ENCODE measurements around the gene CENPP.

DNA sequence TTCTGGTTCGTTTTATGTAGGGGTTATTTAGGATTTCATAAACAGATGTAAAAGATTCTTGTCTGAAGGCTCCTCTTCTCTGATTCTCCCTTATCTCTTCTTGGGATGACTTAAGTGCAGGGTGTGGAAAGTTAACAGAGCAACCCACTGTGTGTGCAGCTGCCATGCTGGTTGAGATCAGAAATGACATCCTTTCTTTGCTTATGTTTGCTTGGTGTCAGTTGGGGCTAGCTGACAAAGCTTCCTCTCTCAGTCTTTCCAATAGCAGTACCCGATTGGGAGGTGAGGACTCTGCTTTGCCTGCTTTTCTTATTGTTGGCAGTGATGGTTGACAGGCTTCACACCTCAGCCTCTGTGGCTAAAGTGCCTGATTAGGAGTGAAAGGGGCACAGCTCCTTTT is 52.1 kb downstream of the CENPP start:
- TF ChIP-seq, protein P1, sequence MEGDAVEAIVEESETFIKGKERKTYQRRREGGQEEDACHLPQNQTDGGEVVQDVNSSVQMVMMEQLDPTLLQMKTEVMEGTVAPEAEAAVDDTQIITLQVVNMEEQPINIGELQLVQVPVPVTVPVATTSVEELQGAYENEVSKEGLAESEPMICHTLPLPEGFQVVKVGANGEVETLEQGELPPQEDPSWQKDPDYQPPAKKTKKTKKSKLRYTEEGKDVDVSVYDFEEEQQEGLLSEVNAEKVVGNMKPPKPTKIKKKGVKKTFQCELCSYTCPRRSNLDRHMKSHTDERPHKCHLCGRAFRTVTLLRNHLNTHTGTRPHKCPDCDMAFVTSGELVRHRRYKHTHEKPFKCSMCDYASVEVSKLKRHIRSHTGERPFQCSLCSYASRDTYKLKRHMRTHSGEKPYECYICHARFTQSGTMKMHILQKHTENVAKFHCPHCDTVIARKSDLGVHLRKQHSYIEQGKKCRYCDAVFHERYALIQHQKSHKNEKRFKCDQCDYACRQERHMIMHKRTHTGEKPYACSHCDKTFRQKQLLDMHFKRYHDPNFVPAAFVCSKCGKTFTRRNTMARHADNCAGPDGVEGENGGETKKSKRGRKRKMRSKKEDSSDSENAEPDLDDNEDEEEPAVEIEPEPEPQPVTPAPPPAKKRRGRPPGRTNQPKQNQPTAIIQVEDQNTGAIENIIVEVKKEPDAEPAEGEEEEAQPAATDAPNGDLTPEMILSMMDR (IDR thresholded peaks at IDR 0.05; ENCODE audit: insufficient read depth, low read depth, low read length) = no peak
- TF ChIP-seq EZH2 (IDR thresholded peaks at IDR 0.05; ENCODE audit: insufficient read depth, low read length) = no peak

Data from astrocyte (in vitro differentiated cells and primary cell).